NCI-H345 (cell line): ENCODE measurements around the gene GIMAP1.
"Not testable (repeated sequence)": the region's sequence is repeated elsewhere in the genome, so short reads cannot be mapped to it uniquely, and the experiment has no call there.

Source experiments
- DNase-seq: peaks from one replicate; lab custom pipeline; 2025; lab: John Stamatoyannopoulos, UW

Gene GIMAP1

GRCh38 chr7:150716368-150716767, at the start of gene GIMAP1:
TSS of gene GIMAP1 (plus strand) at chr7:150716613. CDS start at chr7:150719048, 2,435 bp downstream.
- no peak for DNase-seq

- no peak for DNase-seq
Measured at GRCh38 chr7:150668472-150668911, 47.9 kb upstream of the GIMAP1 start.

- no peak for DNase-seq
Measured at GRCh38 chr7:150668977-150669376, 47.4 kb upstream of the GIMAP1 start.

GRCh38 chr7:150671798-150672585, 44.4 kb upstream of the GIMAP1 start:
- not testable (repeated sequence) for DNase-seq

- DNase-seq = no peak
Measured at GRCh38 chr7:150675714-150676113, 40.7 kb upstream of the GIMAP1 start.

- DNase-seq = not testable (repeated sequence)
Measured at GRCh38 chr7:150676276-150676675, 40.1 kb upstream of the GIMAP1 start.

GRCh38 chr7:150676854-150677253, 39.6 kb upstream of the GIMAP1 start:
- DNase-seq = not testable (repeated sequence)

- not testable (repeated sequence) for DNase-seq
Measured at GRCh38 chr7:150678601-150679000, 37.8 kb upstream of the GIMAP1 start.

- DNase-seq = not testable (repeated sequence)
Measured at GRCh38 chr7:150680364-150680763, 36.0 kb upstream of the GIMAP1 start.

GRCh38 chr7:150685219-150686029, 31.0 kb upstream of the GIMAP1 start, which contains the start of gene GIMAP2:
TSS of gene GIMAP2 (plus strand) at chr7:150685706. CDS start at chr7:150687060, 1,354 bp downstream.
- no peak for DNase-seq

- DNase-seq = no peak
Measured at GRCh38 chr7:150686030-150686631, 30.3 kb upstream of the GIMAP1 start.

GRCh38 chr7:150688630-150689029, 27.8 kb upstream of the GIMAP1 start:
- no peak for DNase-seq

GRCh38 chr7:150695654-150696053, 20.8 kb upstream of the GIMAP1 start:
- DNase-seq = peak; percentile 52

GRCh38 chr7:150703209-150703608, 13.2 kb upstream of the GIMAP1 start:
- no peak for DNase-seq

- no peak for DNase-seq
Measured at GRCh38 chr7:150715293-150715692, 1.1 kb upstream of the GIMAP1 start.

GRCh38 chr7:150715738-150716137, 675 bp upstream of the GIMAP1 start:
- no peak for DNase-seq

GRCh38 chr7:150716939-150717338, 526 bp downstream of the GIMAP1 start:
- no peak for DNase-seq

GRCh38 chr7:150717814-150718420, 1.5 kb downstream of the GIMAP1 start:
- no peak for DNase-seq

- no peak for DNase-seq
Measured at GRCh38 chr7:150719436-150719835, 3.0 kb downstream of the GIMAP1 start.

GRCh38 chr7:150719960-150720891, 3.8 kb downstream of the GIMAP1 start:
- DNase-seq = no peak

- no peak for DNase-seq
Measured at GRCh38 chr7:150721970-150722373, 5.6 kb downstream of the GIMAP1 start.
